Ectodermal cell (in vitro differentiated cells): Measurements from ENCODE around the gene RNF175.

Source experiments
- H3K27ac ChIP-seq: 2 replicates; pipeline ENCODE4 v1.7.0; 2013; ENCODE audit warnings: mild to moderate bottlenecking, low read depth, low read length; ENCODE audit not compliant: insufficient read depth, poor library complexity, severe bottlenecking
- H3K27me3 ChIP-seq: 2 replicates; pipeline ENCODE4 v1.7.0; 2013; ENCODE audit warnings: mild to moderate bottlenecking, low read length; ENCODE audit not compliant: insufficient read depth, control insufficient read depth, poor library complexity, severe bottlenecking
- H3K36me3 ChIP-seq: one replicate; pipeline ENCODE4 v1.7.0; 2013; ENCODE audit warnings: low read length; ENCODE audit not compliant: control insufficient read depth, insufficient read depth
- H3K4me1 ChIP-seq: one replicate; pipeline ENCODE4 v1.7.0; 2013; ENCODE audit warnings: low read length; ENCODE audit not compliant: control insufficient read depth, insufficient read depth
- H3K4me3 ChIP-seq: 2 replicates; pipeline ENCODE4 v1.7.0; 2013; ENCODE audit warnings: low read depth, low read length, control low read depth; ENCODE audit not compliant: insufficient read depth
- H3K9me3 ChIP-seq: 2 replicates; pipeline ENCODE4 v1.7.0; 2013; ENCODE audit warnings: mild to moderate bottlenecking, low read length, moderate library complexity; ENCODE audit not compliant: control insufficient read depth
- WGBS, 2 experiments: methylation state at CpG; one replicate each; pipeline ENCODE4 v1.1.7; 2013; ENCODE audit warnings: missing lambda C conversion rate in 2 of 2; 5-methylcytosine and 5-hydroxymethylcytosine counted together

The RNF175 gene

DNA sequence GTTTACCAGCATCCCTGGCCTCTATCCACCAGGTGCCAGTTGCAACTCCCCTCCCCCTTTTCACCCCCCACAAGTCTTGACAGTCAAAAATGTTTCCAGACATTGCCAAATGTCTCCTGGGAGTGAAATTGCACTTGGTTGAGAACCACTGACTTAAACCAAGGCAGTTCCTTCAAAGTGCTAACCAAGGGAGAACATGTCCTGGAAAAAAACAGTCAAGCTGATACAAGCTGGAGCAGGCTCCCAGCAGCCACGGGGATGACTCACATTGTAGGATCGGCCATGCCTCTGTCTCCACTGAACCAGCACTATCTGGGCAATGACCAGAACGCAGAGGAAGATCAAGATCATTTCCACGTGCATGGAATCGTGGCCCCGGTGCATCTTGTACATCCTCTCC, 11.4 kb downstream of the RNF175 start:
- 91 to 92% methylated on average over 6 of the region's 6 CpGs for WGBS, 2 experiments
- Histone ChIP-seq H3K27ac (no peak overlapping the region), H3K4me3 (no peak overlapping the region), H3K36me3 (no peaks in the 10 kb centered on the region), H3K9me3 (no peaks in the 10 kb centered on the region), H3K4me1 (no peaks in the 10 kb centered on the region), H3K27me3 (no peaks in the 10 kb centered on the region)

DNA sequence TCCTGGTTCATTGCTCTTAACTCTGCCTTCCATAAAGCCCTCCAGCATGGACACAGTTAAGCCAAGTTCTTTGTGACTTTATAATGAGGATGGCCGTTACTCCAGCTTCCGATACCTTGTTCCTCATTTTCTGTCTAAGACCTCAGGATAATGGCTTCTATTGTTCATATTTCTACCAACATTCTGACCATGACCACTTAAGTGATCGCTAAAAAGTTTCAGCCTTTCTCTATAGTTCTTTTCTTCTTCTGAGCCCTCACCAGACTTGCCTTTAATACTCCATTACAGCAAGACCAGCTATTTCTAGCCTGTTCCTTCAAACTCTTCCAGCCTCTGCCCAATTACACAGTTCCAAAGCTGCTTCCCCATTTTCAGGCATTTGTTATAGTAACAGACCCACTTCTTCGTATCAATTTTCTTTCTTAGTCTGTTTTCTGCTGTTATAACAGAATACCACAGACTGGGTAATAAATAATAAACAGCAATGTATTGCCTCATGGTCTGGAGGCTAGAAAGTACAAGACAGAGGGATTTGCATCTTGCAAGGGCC, 12.3 kb downstream of the RNF175 start:
- Histone ChIP-seq H3K36me3 (no peaks in the 10 kb centered on the region), H3K4me3 (no peak overlapping the region), H3K27me3 (no peaks in the 10 kb centered on the region), H3K27ac (no peak overlapping the region), H3K4me1 (no peaks in the 10 kb centered on the region), H3K9me3 (no peaks in the 10 kb centered on the region)
- 91 to 92% methylated on average over 4 of the region's 4 CpGs for WGBS, 2 experiments

- no peak overlapping the region for H3K27ac ChIP-seq
- no peaks in the 10 kb centered on the region for H3K36me3 ChIP-seq
- no peaks in the 10 kb centered on the region for H3K9me3 ChIP-seq
- H3K27me3 ChIP-seq: no peaks in the 10 kb centered on the region
- no peak overlapping the region for H3K4me3 ChIP-seq
- no peaks in the 10 kb centered on the region for H3K4me1 ChIP-seq
Observed at GRCh38 chr4:153745651-153746050, 14.2 kb downstream of the RNF175 start.

- Histone ChIP-seq H3K4me1 (no peaks in the 10 kb centered on the region), H3K27ac (no peak overlapping the region), H3K36me3 (no peaks in the 10 kb centered on the region), H3K27me3 (no peaks in the 10 kb centered on the region), H3K4me3 (no peak overlapping the region), H3K9me3 (no peaks in the 10 kb centered on the region)
- 75 to 100% methylated on average over 1 of the region's 2 CpGs for WGBS, 2 experiments
Observed at GRCh38 chr4:153741541-153741940, 18.3 kb downstream of the RNF175 start.

DNA sequence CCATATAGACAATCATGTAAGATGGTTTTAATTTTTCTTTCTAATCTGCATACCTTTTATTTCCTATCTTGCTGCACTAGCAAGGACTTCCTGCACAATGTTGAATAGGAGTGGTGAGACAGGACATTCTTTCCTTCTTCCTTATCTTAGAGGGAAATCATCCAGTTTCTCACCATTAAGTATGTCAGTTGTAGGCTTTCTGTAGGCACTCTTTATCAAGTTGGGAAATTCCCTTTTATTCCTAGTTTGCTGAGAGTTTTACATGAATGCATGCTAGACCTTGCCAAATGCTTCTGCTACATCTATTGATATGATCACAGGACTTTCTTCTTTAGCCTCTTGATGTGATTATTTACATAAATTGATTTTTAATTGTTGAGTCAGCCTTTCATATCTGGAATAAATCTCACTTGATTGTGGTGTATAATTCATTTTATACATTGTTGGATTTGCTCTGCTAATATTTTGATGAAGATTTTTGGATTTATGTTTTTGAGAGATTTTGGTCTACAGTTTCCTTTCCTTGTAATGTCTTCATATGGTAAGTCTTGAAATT, 23.8 kb downstream of the RNF175 start:
- Histone ChIP-seq H3K4me1 (no peaks in the 10 kb centered on the region), H3K27ac (no peak overlapping the region), H3K9me3 (no peaks in the 10 kb centered on the region), H3K36me3 (no peaks in the 10 kb centered on the region), H3K27me3 (no peaks in the 10 kb centered on the region), H3K4me3 (no peak overlapping the region)

DNA sequence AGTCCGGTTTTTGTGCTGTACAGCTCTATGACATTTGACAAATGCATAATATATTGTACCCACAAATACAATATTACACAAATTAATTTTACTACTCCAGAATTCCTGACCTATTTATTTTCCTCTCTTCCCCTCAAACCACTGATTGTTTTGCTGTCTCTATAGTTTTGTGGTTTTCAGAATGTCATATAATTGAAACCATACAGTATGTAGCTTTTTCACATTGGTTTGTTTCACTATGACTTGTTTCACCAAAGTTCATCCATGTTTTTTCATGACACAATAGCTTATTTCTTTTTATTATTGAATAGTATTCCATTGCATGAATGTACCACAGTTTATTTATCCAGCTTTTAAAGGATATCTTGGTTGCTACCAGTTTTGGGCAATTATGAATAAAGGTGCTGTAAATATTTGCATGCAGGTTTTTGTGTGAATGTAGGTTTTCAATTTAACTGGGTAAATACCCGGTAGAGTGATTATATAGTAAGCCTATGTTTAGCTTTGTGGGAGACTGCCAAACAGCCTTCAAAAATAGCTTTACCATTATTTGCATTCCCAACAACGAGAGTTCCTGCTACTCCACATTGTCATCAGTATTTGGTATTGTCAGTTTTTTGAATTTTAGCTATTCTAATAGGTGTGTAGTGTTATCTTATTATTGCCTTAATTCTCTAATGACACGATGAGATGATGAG, 25.9 kb downstream of the RNF175 start:
- 78 to 89% methylated on average over 3 to 4 of the region's 4 CpGs for WGBS, 2 experiments
- no peaks in the 10 kb centered on the region for H3K36me3 ChIP-seq
- H3K27ac ChIP-seq: no peak overlapping the region
- H3K4me3 ChIP-seq: no peak overlapping the region
- H3K4me1 ChIP-seq: no peaks in the 10 kb centered on the region
- H3K9me3 ChIP-seq: no peaks in the 10 kb centered on the region
- H3K27me3 ChIP-seq: no peaks in the 10 kb centered on the region

DNA sequence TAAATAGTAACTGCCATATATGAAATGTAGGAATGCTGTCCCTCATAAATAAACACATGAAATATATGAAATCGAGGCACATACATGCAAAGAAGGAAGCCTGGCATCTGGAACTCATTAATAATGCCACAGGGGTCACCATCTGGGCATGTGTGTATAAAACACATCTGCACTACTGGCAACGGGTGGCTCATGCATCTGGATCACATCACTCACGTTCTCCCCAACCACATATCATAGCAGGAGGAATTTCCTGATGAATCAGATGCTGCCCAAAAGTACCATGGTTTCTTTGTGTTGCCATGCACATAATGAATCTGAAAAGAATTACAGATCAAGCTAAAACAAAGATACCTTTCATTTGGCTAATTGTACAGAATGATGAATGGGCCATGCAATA, 28.6 kb downstream of the RNF175 start:
- Histone ChIP-seq H3K4me1 (no peaks in the 10 kb centered on the region), H3K27me3 (no peaks in the 10 kb centered on the region), H3K9me3 (no peaks in the 10 kb centered on the region), H3K36me3 (no peaks in the 10 kb centered on the region), H3K27ac (no peak overlapping the region), H3K4me3 (no peak overlapping the region)
- WGBS, 2 experiments: 86 to 95% methylated on average over 3 of the region's 3 CpGs

DNA sequence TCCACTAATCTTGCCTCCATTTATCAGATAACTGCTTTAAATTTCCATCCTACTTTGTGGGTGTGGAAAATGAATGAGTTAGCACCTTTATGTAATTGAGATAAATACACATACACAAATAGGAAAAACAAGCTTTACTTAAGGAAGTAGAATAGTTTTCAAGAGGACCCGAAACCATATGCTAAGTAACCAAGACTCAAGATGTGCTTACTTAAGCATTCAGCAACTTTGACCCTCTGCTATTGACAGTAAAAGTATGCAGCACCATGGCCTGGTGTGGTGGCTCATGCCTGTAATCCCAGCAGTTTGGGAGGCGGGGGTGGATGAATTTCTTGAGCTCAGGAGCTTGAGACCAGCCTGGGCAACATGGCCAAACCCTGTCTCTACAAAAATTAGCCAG, 29.9 kb downstream of the RNF175 start:
- no peaks in the 10 kb centered on the region for H3K9me3 ChIP-seq
- WGBS, 2 experiments: 86 to 88% methylated on average over 2 of the region's 2 CpGs
- H3K27ac ChIP-seq: no peak overlapping the region
- no peak overlapping the region for H3K4me3 ChIP-seq
- no peaks in the 10 kb centered on the region for H3K36me3 ChIP-seq
- no peaks in the 10 kb centered on the region for H3K27me3 ChIP-seq
- H3K4me1 ChIP-seq: no peaks in the 10 kb centered on the region

DNA sequence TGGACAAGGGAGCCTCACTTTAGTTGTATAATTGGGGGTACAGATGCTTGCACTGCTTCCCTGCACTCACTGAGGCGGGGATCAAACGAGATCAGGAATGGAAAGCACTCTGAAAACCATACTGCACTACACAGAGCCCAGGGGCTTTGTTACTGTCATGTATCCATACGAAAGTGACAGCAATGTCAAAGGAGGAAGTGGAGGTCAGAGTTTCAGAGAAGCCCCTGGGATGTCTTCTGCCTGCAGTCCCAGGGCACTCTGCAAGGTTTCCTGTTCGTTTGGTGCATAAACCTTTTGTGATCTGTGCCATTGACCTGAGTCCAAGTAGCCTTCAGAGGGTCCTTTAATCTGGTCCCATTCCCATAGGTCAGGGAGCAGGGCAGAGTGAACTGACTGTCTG, 31.2 kb downstream of the RNF175 start:
- Histone ChIP-seq H3K9me3 (no peaks in the 10 kb centered on the region), H3K36me3 (no peaks in the 10 kb centered on the region), H3K4me3 (no peak overlapping the region), H3K27ac (no peak overlapping the region), H3K4me1 (no peaks in the 10 kb centered on the region), H3K27me3 (no peaks in the 10 kb centered on the region)
- 90 to 93% methylated on average over 4 of the region's 4 CpGs for WGBS, 2 experiments

- Histone ChIP-seq H3K36me3 (no peaks in the 10 kb centered on the region), H3K27me3 (no peaks in the 10 kb centered on the region), H3K27ac (no peak overlapping the region), H3K9me3 (no peaks in the 10 kb centered on the region), H3K4me1 (no peaks in the 10 kb centered on the region), H3K4me3 (no peak overlapping the region)
- 95 to 100% methylated on average over 3 to 5 of the region's 5 CpGs for WGBS, 2 experiments
Observed at GRCh38 chr4:153728151-153728550, 31.7 kb downstream of the RNF175 start.
